Mesenchymal stem cell (in vitro differentiated cells and primary cell): ENCODE results near the gene PKN3.
A peak's percentile ranks its signal among the peaks of the same experiment; 100 is the strongest.

Experiments
- DNase-seq: peaks from one replicate; pipeline ENCODE4 v3.0.0-alpha.2; 2013
- H2AFZ ChIP-seq: one replicate; pipeline ENCODE4 v1.6.1; 2013; ENCODE audit warnings: low read depth, mild to moderate bottlenecking, control low read depth, inconsistent platforms, low read length, moderate library complexity
- H2AK5ac ChIP-seq: 2 replicates; pipeline ENCODE4 v1.6.1; 2013; ENCODE audit warnings: low read length, moderate library complexity, mild to moderate bottlenecking, inconsistent platforms; ENCODE audit not compliant: severe bottlenecking
- H2BK120ac ChIP-seq: one replicate; pipeline ENCODE4 v1.6.1; 2013; ENCODE audit warnings: low read depth, mild to moderate bottlenecking, inconsistent platforms, low read length, moderate library complexity
- H2BK12ac ChIP-seq, 2 experiments: one replicate each; pipeline ENCODE4 v1.6.1; 2013; ENCODE audit warnings: inconsistent platforms in 2 of 2, low read length in 2 of 2, mild to moderate bottlenecking in 2 of 2, moderate library complexity in 2 of 2, control low read depth in 1 of 2
- H2BK15ac ChIP-seq: one replicate; pipeline ENCODE4 v1.6.1; 2013; ENCODE audit warnings: mild to moderate bottlenecking, low read depth, inconsistent platforms; ENCODE audit not compliant: poor library complexity, severe bottlenecking
- H2BK5ac ChIP-seq: 2 replicates; pipeline ENCODE4 v1.6.1; 2013; ENCODE audit warnings: low read depth, mild to moderate bottlenecking, low read length, control low read depth, inconsistent platforms; ENCODE audit not compliant: poor library complexity, severe bottlenecking
- H3K14ac ChIP-seq, 2 experiments: one replicate each; pipeline ENCODE4 v1.6.1; 2013; ENCODE audit warnings: inconsistent platforms in 2 of 2, low read length in 2 of 2, control low read depth in 1 of 2, mild to moderate bottlenecking in 1 of 2, moderate library complexity in 1 of 2
- H3K18ac ChIP-seq, 2 experiments: one replicate each; pipeline ENCODE4 v1.6.1; 2013; ENCODE audit warnings: inconsistent platforms in 2 of 2, low read length in 2 of 2, control low read depth in 1 of 2, low read depth in 1 of 2, mild to moderate bottlenecking in 1 of 2
- H3K23ac ChIP-seq, 2 experiments: one replicate each; pipeline ENCODE4 v1.6.1; 2013; ENCODE audit warnings: inconsistent platforms in 2 of 2, low read length in 2 of 2, mild to moderate bottlenecking in 2 of 2, moderate library complexity in 2 of 2, control low read depth in 1 of 2
- H3K27ac ChIP-seq: 2 replicates; pipeline ENCODE4 v1.5.1; 2013; ENCODE audit warnings: mild to moderate bottlenecking, moderate library complexity, low read length, control low read depth, inconsistent platforms; ENCODE audit not compliant: poor library complexity, severe bottlenecking
- H3K27me3 ChIP-seq, 2 experiments: 2 replicates each; pipeline versions ENCODE4 v1.6.1 to v1.7.0; 2013; ENCODE audit warnings: low read length in 2 of 2, mild to moderate bottlenecking in 2 of 2, moderate library complexity in 2 of 2, control low read depth in 1 of 2, inconsistent platforms in 1 of 2; ENCODE audit not compliant: control insufficient read depth in 1 of 2, insufficient read depth in 1 of 2
- H3K36me3 ChIP-seq, 2 experiments: 2 replicates each; pipeline versions ENCODE4 v1.6.1 to v1.7.0; 2013; ENCODE audit warnings: low read length in 2 of 2, control low read depth in 1 of 2, inconsistent platforms in 1 of 2, low read depth in 1 of 2, mild to moderate bottlenecking in 1 of 2; ENCODE audit not compliant: insufficient read depth in 2 of 2, control insufficient read depth in 1 of 2
- H3K4ac ChIP-seq, 2 experiments: one replicate each; pipeline ENCODE4 v1.6.1; 2013; ENCODE audit warnings: inconsistent platforms in 2 of 2, low read length in 2 of 2, mild to moderate bottlenecking in 2 of 2, moderate library complexity in 2 of 2, control low read depth in 1 of 2, low read depth in 1 of 2
- H3K4me1 ChIP-seq: 2 replicates; pipeline ENCODE4 v1.6.1; 2013; ENCODE audit warnings: low read depth, low read length, control low read depth; ENCODE audit not compliant: control insufficient read depth, insufficient read depth
- H3K4me2 ChIP-seq: 2 replicates; pipeline ENCODE4 v1.6.1; 2013; ENCODE audit warnings: low read length, mild to moderate bottlenecking, inconsistent platforms; ENCODE audit not compliant: poor library complexity, severe bottlenecking
- H3K4me3 ChIP-seq, 2 experiments: 2 replicates each; pipeline versions ENCODE4 v1.5.1 to v1.7.0; 2013; ENCODE audit warnings: low read length in 2 of 2, mild to moderate bottlenecking in 2 of 2, control low read depth in 1 of 2, low read depth in 1 of 2; ENCODE audit not compliant: insufficient read depth in 1 of 2
- H3K79me1 ChIP-seq: replicated peaks from 2 replicates; pipeline ENCODE4 v1.6.1; 2013; ENCODE audit warnings: mild to moderate bottlenecking, control low read depth, low read length, inconsistent platforms; ENCODE audit not compliant: poor library complexity, severe bottlenecking
- H3K9ac ChIP-seq: 2 replicates; pipeline ENCODE4 v1.7.0; 2013; ENCODE audit warnings: mild to moderate bottlenecking, low read length, moderate library complexity
- H3K9me3 ChIP-seq: 2 replicates; pipeline ENCODE4 v1.7.0; 2013; ENCODE audit warnings: mild to moderate bottlenecking, low read length; ENCODE audit not compliant: control insufficient read depth
- H4K8ac ChIP-seq: one replicate; pipeline ENCODE4 v1.6.1; 2013; ENCODE audit warnings: inconsistent platforms, mild to moderate bottlenecking, low read length, moderate library complexity
- H4K91ac ChIP-seq: one replicate; pipeline ENCODE4 v1.6.1; 2013; ENCODE audit warnings: mild to moderate bottlenecking, low read length, inconsistent platforms
- WGBS: methylation state at CpG from one replicate; pipeline ENCODE4 v1.1.7; 2013; ENCODE audit warnings: mixed read lengths; 5-methylcytosine and 5-hydroxymethylcytosine counted together

Gene PKN3

GRCh38 chr9:128729302-128729701 lies 27.0 kb downstream of the PKN3 start:
- peaks cover 23% of the 10 kb centered on the region in 2 experiments for H3K36me3 ChIP-seq
- no peak overlapping the region for H3K14ac ChIP-seq
- 80% methylated on average over 5 of the region's 5 CpGs for WGBS
- no peak overlapping the region for H2AFZ ChIP-seq
- no peak overlapping the region for H3K9ac ChIP-seq
- H3K4me3 ChIP-seq = no peak overlapping the region
- H3K9me3 ChIP-seq = no peaks in the 10 kb centered on the region
- no peak overlapping the region for H2AK5ac ChIP-seq
- H3K18ac ChIP-seq = no peak overlapping the region
- no peak overlapping the region for H2BK12ac ChIP-seq
- H3K4me2 ChIP-seq = peak overlapping the region; percentile 41
- H4K8ac ChIP-seq = no peak overlapping the region
- no peak overlapping the region for H3K4ac ChIP-seq
- DNase-seq = no peak
- H2BK5ac ChIP-seq = no peak overlapping the region
- H3K27me3 ChIP-seq = no peaks in the 10 kb centered on the region
- peaks cover 32% of the 10 kb centered on the region for H3K4me1 ChIP-seq
- no peak overlapping the region for H2BK15ac ChIP-seq
- no peak overlapping the region for H4K91ac ChIP-seq
- no peak overlapping the region for H3K23ac ChIP-seq
- H3K27ac ChIP-seq = peak overlapping the region; percentile 18
- peaks cover 2% of the 10 kb centered on the region for H3K79me1 ChIP-seq
- H2BK120ac ChIP-seq = no peak overlapping the region

- Histone ChIP-seq H2BK120ac (no peak overlapping the region), H3K4ac (no peak overlapping the region), H2BK5ac (no peak overlapping the region)
Measured at GRCh38 chr9:128729766-128730517, 27.6 kb downstream of the PKN3 start.

GRCh38 chr9:128731093-128731492 lies 28.8 kb downstream of the PKN3 start:
- H3K4me3 ChIP-seq = no peak overlapping the region
- H3K4me1 ChIP-seq = peaks cover 24% of the 10 kb centered on the region
- H3K79me1 ChIP-seq = peaks cover 2% of the 10 kb centered on the region
- no peak overlapping the region for H3K27ac ChIP-seq
- no peak overlapping the region for H2BK15ac ChIP-seq
- H2AFZ ChIP-seq = no peak overlapping the region
- no peak overlapping the region for H3K4me2 ChIP-seq
- no peak overlapping the region for H3K18ac ChIP-seq
- H4K91ac ChIP-seq = no peak overlapping the region
- no peak overlapping the region for H2BK5ac ChIP-seq
- no peak overlapping the region for H2AK5ac ChIP-seq
- H3K9ac ChIP-seq = no peak overlapping the region
- H3K27me3 ChIP-seq = no peaks in the 10 kb centered on the region
- H4K8ac ChIP-seq = no peak overlapping the region
- 98% methylated on average over 13 of the region's 13 CpGs for whole genome bisulfite sequencing
- no peak for DNase-seq
- H3K23ac ChIP-seq = no peak overlapping the region
- H3K14ac ChIP-seq = no peak overlapping the region
- no peak overlapping the region for H2BK12ac ChIP-seq
- H2BK120ac ChIP-seq = no peak overlapping the region
- no peak overlapping the region for H3K4ac ChIP-seq
- no peaks in the 10 kb centered on the region for H3K9me3 ChIP-seq
- peaks cover 31 to 35% of the 10 kb centered on the region in 2 experiments for H3K36me3 ChIP-seq

More at GRCh38 chr9:128729766-128730517, 27.6 kb downstream of the PKN3 start:
- WGBS = 93% methylated on average over 26 of the region's 27 CpGs
- Histone ChIP-seq H3K9ac (no peak overlapping the region), H2BK15ac (no peak overlapping the region), H3K27me3 (no peaks in the 10 kb centered on the region), H4K8ac (no peak overlapping the region), H4K91ac (no peak overlapping the region), H2AFZ (no peak overlapping the region), H3K9me3 (no peaks in the 10 kb centered on the region), H3K14ac (no peak overlapping the region), H3K4me1 (peaks cover 26% of the 10 kb centered on the region), H2BK12ac (no peak overlapping the region), H3K36me3 (peaks cover 25 to 29% of the 10 kb centered on the region in 2 experiments), H2AK5ac (no peak overlapping the region), H3K4me2 (peak overlapping the region; percentile 41), H3K79me1 (peaks cover 2% of the 10 kb centered on the region), H3K27ac (peak overlapping the region; percentile 18), H3K18ac (no peak overlapping the region), H3K4me3 (no peak overlapping the region), H3K23ac (no peak overlapping the region)
- DNase-seq = no peak

GRCh38 chr9:128731691-128732090 lies 29.4 kb downstream of the PKN3 start:
- Histone ChIP-seq H2AK5ac (no peak overlapping the region), H2BK12ac (no peak overlapping the region), H2AFZ (no peak overlapping the region), H4K8ac (no peak overlapping the region), H3K4ac (no peak overlapping the region), H3K27ac (no peak overlapping the region), H3K36me3 (peaks cover 31 to 35% of the 10 kb centered on the region in 2 experiments), H2BK120ac (no peak overlapping the region), H3K27me3 (no peaks in the 10 kb centered on the region), H3K9ac (no peak overlapping the region), H3K18ac (no peak overlapping the region), H2BK5ac (no peak overlapping the region), H3K9me3 (no peaks in the 10 kb centered on the region), H3K23ac (no peak overlapping the region), H2BK15ac (no peak overlapping the region), H3K4me2 (no peak overlapping the region), H3K4me3 (no peak overlapping the region), H4K91ac (no peak overlapping the region), H3K79me1 (peaks cover 2% of the 10 kb centered on the region), H3K4me1 (peaks cover 24% of the 10 kb centered on the region), H3K14ac (no peak overlapping the region)
- no peak for DNase-seq
- 81% methylated on average over 9 of the region's 9 CpGs for WGBS
